Activated CD8-positive, alpha-beta memory T cell treated with anti-CD3 and anti-CD28 coated beads for 48 hours (primary cell): ENCODE data around the gene ELF2.
"Not testable (repeated sequence)": the region's sequence is repeated elsewhere in the genome, so short reads cannot be mapped to it uniquely, and the experiment has no call there.

Source experiments
- DNase-seq, 3 experiments: peaks; one replicate each; pipeline ENCODE4 v3.0.0-alpha.2; 2020; ENCODE audit warnings: low read depth in 2 of 3, low spot score in 2 of 3

ELF2 gene

DNA sequence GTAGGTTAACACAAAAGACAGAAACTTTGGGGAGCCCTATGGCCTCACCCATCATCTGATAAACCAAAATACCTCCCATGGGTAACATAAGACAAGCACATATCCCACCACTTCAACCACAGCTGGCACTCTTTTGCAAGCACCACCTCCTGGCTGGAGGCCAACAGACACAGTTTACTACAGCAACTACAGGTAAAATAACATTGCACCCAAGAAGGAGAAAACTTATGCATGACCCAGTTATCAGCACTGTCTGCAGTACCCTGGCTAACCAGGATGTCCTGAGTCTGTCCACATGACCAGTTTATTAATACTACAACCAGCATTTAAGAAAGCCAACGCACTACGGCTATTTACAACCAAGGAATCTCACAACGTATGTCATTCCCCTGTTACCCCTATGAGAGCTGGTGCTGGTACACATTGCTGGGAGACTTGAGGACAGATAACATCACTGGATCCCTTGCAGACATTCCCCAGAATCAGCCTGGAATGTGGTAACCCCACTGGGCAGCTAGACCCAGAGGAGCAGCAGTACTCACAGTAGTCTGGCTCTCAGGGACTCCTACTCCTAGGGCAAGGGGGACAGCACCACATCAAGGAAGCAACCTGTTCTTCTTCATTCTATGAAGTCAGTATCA is 32.0 kb downstream of the ELF2 start:
- no peak for DNase-seq

DNA sequence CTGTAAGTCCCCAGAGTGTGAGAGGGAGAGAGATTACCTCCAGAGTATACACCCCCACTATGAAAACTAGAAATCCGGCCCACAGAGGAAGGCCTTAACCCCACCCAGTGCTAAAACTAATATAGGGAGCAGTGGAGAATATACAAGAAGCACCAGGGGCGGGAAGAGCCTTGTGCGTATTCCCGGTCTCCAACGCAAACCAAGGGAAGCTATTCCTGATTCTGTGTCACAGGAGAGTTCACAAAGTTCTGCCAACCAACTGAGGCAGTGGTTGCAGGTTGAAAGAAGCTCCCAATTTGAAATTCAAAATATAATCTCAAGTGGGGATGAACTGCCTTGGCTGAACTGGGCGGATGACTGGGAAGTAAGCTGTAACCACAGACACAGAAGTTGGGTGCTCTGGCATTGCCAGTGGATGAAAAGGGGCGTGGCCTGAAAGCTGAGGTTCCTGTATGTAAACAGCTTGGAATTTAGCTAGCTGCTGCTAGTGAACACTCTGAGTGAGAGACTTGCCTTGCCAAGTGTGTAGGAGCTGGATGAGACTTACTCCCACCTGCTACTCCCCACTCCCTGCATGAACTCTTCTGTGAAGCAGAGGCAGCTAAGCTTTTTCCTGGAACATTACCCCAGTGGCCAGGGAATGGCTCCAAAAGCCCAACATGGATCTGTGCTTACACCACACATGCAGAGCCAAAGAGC is 32.7 kb downstream of the ELF2 start:
- no peak for DNase-seq

DNA sequence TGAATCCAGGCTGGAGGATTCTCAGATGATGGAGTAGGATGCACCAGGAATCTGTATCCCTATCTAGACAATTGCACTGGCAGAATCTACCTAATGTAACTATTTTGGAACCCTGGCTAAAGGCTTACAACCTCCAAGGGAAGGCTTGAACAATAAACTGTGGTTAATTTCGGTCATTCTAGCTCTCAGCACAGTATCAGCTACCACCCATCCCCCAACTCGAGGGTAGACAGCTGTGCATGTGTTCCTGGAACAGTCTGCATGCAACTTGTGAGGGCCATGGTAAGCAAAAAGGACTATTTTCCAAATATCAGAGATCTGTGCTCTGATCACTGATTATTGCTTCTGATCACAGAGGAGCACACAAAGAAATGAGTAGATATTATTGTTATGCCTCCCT is 34.0 kb downstream of the ELF2 start:
- no peak for DNase-seq

DNA sequence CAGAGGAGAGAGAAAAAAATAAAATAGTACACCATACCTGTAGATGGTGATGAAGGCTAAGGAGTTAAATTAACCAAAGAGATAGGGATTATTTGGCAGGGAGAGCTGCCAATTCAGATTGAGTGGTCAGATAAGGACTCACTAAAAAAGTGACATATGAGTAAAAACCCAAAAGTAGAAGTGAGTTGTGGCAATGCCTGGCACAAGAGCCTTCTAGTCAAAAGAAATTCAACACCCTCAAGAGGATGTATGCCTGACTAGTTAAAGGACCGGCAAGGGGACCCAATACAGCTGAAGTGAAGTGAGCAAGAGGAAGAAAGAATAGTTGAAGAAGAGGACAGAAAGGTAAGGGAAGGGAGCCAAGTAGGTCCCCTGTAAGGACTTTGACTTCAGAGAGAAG is 34.9 kb downstream of the ELF2 start:
- DNase-seq = no peak

DNA sequence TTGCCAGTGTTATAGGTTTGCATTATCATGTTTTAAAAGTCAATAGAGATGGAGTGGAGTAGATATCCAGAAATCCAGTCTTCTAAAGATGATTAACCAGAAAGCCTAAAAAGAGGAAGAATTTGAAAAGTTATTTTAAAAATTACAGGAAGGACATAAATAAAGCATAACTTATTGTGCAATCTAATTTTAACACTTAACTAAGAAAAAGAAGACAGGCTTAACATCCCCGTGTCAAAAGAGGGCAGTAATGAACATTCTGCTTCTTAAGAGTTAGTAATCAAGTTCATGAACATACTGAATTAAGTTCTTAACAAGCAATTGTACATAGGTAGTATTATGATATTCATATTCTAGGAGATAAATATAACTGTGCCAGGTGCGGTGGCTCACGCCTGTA is 39.3 kb downstream of the ELF2 start:
- DNase-seq = no peak

DNA sequence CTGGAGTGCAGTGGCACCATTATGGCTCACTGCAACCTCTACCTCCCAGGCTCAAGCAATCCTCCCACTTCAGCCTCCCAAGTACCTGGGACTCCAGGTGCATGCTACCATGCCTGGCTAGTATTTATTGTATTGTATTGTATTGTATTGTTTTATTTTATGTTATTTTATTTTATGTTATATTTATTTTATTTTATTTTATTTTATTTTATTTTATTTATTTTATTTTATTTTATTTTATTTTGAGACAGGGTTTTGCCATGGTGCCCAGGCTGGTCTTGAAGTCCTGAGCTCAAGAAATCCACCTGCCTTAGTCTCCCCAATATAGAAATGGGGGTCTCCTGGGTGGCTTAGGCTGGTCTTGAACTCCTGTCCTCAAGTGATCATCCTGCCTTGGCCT is 42.6 kb downstream of the ELF2 start:
- no peak for DNase-seq

DNA sequence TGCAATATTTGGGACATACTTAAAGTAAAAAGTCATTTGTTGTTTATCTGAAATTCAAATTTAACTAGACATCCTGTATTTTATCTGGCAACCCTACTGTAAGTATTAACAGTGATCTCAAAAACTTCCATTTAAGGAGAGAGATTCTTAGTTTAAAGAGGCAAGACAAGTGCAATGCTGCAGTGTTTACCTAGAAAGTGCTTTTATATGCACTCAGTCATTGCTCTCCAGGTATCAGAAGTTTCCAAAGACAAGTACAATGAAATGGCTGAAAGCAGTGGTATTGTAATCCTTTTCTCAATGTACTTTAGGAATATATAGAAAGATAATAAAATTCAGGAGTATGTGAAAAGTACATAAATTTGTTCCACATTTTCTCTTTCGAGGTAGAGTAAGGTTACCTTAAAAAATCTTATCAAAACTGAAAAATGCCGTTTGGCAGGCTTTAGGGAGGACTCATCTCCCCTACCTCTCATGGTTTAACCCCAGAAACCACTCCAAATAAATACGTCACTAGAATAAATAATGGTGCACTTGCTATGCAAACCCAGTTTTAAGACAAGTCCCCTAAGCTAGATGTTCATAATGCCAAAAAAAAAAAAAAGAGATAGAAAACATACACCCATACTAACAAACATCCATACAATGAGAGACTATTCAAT is 45.7 kb downstream of the ELF2 start:
- no peak for DNase-seq

DNA sequence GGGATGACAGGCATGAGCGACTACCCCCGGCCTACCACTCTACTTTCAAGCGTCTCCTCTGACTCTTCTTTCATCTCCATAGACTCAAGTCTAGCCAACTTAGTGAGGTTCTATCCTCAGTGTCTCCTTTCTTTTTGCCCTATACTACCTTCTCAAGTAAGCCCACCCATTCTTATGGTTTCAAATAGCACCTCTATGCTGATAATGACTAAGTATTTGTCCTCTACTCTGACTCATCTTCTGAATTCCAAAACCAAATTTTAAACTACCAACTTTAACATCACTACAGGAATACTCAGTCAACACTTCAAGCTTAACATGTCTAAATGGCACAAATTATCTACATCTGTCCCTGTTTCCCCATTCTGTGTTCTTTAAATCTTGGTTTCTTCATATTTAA is 47.8 kb downstream of the ELF2 start:
- DNase-seq = no peak

DNA sequence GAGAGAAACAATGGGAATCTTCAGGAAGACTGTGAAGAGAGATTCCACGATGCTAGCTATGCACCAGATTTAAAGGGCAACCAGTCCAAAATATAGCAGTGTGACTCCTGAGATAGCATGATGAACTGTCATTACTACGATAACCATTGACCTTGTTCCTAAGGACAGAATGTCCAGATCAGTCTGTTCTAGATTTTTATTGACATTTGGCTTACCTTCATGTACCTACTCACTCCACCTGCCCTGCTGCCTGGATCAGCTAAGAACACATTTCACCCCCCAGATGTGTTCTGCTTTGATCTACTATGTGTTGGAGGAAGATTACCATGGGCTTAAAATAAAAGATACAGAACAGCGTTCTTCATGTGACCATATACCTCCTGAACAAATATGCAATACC is 50.1 kb downstream of the ELF2 start:
- DNase-seq = no peak

DNA sequence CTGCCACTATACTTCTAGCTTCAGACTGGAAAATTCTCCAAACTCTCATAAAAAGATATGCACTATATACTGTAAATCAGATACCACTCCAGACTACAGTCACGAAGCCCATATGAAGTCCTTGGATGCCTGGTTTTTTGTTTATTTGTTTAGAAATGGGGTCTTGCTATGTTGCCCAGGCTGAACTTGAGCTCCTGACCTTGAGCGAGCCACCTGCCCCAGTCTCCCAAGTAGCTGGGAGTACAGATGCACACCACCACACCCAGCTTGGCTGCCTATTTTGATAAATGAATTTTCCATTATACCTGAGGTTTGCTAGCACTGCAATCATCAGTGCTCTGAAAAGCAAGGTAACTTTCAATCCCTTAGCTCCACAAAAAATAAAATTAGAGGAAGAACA is 53.1 kb downstream of the ELF2 start:
- DNase-seq = no peak

DNA sequence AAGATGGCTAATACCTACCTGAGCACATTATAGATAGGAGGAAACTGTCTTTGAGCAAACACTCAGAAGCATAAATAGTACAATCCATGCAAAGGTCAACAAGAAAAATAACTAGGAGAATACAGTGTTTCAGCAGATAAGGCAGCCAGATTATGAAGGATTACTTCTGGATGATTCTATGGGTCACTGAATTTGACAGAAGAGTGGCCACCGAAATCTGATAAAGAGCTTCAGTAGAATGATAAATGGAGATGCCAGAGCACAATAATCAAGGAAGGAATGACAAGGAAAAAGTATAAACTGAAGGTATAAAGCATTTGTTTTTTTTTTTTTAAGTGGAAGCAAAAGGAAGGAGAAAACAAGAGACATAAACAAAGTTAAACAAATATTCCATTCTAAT is 58.7 kb downstream of the ELF2 start:
- DNase-seq = no peak

DNA sequence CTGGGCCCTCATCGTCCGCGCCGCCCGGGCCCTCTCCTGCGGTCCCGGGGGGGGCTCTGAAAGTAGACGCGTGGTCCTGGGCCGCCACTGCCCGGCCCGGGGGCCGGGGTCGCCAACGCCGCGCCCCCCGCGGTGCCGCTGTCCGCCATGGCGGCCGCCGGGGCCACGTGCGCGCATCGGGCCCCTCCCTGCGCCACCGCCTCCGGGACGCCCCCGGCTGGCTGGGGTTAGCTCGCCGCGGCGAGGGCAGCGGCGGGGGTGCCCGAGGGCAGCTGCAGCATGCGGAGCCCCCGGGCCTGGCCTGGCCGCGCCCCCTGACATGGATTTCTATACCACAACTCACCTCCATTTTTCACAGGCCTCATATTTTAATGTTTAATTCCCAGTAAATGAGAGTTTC is 61.8 kb downstream of the ELF2 start:
- no peak for DNase-seq

DNA sequence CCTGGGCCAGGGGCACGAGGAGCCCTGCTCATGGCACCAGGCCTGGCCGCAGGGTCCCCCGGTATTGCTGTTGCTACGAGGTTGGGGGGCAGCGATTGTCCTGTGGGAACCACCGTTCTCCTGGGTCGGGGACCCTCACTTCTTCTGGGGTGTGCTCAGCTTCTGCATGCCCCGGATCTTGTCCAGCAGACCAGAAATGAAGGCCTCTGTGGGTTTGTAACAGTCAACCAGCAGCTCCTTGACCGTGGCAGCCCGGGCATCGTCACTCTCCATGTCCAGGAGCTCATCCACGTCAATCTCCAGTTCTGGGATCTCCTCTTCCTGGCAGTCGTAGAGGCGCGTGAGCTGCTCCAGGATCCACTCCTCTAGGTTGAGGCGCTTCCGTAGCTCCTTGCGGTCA is 62.2 kb downstream of the ELF2 start:
- DNase-seq = not testable (repeated sequence)

DNA sequence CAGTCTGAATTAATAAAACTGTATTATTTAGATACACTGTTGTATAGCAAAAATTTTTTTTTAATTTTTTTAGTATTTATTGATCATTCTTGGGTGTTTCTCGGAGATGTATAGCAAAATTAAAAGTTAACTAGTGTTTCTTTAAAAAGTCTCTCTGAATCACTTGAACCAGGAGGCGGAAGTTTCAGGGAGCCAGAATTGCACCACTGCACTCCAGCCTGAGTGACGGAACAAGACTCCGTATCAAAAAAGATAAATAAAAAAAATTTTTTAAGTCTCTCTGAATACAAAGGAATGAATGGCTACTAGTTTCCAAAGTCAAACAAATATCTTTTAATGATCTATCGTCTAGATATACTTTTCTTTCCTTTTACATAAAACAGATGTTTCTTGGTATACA is 64.4 kb downstream of the ELF2 start:
- DNase-seq = no peak

DNA sequence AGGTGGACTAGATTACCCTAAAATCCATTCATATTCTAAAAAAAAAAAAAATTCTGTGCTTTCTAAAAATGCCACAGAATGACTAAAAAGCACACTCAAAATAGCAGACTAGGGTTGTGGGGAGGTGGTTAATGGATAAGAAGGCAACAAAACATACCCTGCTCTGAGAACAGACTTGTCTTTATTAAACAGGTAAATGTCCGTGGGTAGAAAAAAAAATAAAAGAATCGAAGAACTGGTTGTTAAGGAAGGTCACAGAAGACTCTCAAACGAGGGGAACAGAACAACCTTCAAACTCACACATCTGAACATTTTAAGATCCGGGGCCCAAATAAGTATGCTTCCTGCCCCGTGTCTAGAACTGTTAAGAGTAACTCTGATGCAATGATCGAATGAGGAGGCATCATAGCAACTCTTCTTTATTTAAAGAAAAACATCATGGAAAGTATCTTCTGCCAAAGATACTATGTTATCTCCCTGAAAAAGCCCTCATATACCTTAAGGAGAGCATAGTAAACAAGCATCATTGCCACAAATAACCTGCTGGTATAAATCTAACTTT is 68.4 kb downstream of the ELF2 start:
- DNase-seq = no peak

DNA sequence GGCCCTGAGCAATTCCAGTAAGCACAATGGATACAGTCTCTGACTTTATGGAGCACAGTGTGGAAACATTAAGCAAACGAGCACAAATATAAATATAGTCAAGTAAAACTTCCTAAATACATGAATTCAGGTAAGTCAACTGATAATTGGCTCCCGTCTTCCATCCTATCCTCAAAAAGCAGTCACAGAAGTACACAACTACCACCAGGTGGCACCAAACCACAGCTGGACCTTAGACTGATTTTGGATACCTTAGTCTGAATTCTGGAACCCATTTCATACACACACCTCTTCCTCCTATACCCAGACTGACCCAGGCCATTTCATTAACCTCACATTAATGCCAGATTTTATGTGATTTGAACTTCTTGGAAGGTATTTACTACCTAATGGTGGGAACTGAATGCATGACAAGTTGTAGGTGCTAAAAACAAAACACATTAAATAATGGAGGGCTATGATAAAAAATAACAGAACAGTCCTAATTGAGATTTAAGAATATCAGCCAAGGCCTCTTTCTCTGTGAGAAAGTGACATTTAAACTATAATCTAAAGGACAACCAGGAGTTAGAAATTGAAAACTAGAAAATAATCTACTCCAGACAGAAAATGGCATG is 77.5 kb downstream of the ELF2 start:
- peak; percentile 14 to 29 (median 21) for DNase-seq

DNA sequence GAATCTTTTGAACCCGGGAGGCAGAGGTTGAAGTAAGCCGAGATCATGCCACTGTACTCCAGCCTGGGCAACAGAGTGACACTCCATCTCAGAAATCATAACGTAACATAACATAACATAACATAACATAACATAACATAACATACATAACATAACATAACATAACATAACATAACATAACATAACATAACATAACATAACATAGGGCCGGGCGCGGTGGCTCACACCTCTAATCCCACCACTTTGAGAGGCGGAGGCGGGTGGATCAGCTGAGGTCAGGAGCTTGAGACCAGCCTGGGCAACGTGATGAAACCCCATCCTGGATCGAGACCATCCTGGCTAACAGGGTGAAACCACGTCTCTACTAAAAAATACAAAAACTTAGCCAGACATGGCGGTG is 84.7 kb downstream of the ELF2 start:
- no peak for DNase-seq

DNA sequence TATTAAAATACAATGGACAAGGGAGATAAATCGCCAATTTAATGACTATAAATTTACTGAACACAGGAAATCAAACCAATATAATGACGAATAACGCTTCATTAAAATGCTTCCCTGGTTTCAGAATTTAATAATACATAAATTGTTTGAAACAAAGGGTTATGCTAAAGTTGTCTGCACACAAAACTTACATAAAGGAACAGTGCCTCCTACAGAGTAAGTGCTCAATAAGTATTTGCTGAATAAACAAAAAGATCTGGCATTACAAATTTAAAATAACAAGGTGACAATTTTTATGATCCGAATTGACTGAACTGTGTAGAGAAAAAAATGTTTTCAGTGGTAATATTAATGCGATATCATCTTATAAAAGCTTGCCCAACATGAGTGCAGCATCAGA is 91.9 kb downstream of the ELF2 start:
- no peak for DNase-seq

DNA sequence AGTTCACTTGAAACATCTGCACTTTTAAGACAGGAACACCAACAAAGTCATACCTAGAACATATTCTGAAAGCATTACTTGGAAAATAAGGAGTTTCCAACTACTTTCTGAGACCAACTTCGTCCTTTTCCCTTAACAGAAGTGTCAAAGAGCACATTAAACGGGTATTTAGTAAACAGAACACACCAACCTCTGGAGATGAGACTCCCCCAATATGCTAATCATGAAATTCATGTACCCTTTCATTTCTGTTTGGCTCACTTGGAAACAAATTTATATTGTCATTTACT is 92.3 kb downstream of the ELF2 start:
- DNase-seq = no peak

DNA sequence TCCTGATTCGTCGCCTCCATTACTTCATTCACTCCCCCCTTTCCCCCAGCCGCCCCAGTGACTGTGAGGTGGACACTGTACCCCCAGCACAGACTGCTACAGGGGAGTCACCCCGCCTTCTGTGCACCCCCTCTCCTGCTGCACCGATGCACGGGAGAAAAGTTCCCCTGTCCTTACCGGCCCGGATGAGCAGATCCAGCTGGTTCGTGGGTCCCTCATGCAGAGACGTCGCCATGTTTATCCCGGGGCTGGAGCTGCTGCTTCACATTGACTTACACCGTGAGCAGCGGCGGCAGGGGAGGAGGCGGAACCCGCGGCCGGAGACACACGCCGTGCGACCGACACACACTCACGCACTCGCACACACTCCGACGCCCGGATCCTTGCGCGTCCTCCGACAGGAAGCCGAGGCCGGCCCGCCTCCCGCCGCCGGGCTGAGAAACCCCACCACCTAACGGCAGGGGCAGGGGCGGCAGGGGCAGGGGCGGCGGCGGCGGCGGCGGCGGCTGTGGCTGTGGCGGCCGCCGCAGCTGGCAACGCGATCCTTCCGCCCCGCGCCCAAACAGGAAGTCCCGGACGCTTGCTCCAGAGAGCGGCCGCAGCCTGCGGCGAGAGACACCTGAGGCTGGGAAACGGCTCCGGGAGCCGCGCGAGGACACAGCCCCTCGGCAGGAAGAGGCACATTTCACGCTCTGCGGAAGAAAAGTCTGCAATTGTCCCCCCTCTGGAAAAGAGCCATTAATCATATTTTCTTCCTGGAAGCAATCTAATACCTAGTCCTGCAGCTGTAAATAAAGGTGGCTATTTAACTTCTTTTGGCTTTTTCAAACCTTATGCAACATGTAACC is 92.8 kb downstream of the ELF2 start:
- DNase-seq = peak; percentile 58 to 69 (median 68)

DNA sequence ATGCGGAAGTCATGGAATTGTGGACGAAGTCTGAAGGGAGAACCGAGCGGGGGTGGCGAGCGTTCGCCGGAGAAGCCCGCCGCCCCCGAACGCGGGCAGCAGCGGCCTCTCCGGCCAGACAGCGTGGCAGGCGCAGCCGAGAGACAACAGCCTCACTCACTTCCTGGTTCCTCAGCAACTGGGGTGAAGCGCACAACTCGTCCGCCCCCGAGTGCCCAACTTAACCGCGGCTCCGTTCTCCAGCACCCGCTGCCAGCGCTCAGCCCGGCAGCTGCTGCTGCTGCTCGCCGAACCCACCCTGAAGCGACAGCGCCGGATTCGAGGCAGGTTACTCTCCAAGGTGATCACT is 93.4 kb downstream of the ELF2 start:
- peak in 1 of 3 experiments; percentile 46 for DNase-seq
